GM21390 (cell line): ENCODE data around the gene PTPRQ.
A peak's percentile ranks its signal among the peaks of the same experiment; 100 is the strongest.

ENCODE experiments used
- ATAC-seq: cut with Tn5 transposase; IDR thresholded peaks from one replicate; pipeline ENCODE4 v1.9.1; 2021; ENCODE audit not compliant: unreplicated experiment

Gene PTPRQ

DNA sequence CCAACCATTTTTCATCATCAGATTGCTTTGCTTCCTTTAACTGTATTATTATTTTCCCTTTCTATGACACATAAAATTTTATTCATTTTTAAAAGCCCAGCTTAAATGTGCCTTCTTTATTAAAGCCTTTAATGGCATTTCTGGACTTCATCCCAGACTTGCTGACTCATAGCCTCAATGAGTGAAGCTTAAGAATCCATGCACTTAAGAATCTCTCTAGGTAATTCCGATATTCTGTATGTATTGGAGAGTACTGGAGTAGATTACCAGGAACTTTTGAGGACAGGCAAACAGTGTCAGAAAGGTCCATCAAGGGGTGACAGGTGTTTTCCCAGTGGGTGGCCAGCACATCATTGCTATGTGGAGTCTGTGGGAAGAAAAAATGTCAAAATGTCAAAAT lies 107.9 kb downstream of the PTPRQ start:
- ATAC-seq = no peak

DNA sequence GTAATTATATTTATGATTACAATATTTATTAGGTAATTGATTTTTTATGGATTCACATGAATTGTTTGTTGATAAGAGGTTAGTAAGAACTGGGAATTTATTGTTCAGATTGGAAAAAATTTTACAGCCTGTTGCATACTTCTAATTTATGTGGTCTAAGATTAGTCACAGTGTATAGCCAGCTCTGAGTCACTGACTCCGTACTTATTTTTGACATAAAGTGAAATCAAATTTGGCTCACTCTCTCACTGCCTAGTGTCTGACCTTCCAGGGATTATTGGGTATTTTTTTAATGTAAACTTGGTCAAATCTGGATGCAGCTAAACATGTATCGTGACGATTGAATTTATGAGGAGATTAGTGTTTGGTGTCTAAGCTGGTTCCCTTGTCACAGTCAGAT lies 109.3 kb downstream of the PTPRQ start:
- no peak for ATAC-seq

- no peak for ATAC-seq
These were observed 112.5 kb downstream of the PTPRQ start for GRCh38 chr12:80556566-80556965.

GRCh38 chr12:80559766-80560165 lies 115.7 kb downstream of the PTPRQ start:
- no peak for ATAC-seq

DNA sequence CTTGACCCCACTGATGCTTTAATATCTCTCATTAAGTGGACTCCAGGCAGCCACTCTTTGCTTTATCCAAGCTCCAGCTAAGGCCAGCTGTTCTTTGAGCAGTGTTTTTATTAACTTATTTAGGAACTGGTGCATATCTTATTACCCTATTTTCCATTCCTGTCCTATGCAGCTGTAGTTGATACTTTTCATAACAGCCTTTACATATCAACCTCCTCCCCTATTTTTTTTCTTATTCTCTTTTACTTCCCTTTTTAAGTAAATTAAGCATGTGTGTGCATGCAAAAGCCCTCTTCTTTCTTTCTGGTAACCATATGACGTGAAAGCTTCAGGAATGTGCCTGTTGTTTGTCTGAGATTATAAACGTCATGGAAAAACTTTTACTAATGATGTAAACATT lies 121.2 kb downstream of the PTPRQ start:
- no peak for ATAC-seq

DNA sequence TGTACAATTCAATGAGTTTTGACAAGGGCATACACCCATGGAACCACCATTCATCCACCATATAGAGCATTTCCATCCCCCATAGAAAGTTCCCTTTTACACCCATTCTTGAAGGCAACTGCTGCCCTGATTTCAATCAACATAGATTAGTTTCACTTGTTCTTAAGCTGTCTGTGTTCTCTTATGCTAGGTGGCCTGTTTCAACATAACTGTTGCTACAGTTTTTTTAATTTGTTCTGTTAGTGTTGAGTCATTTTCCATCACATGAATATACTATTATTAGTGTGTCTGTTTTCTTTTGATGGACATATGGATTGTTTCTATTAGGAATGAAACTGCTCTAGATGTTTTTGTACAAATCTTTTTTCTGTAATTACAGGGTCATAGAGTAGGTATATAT lies 123.4 kb downstream of the PTPRQ start:
- ATAC-seq = no peak

- no peak for ATAC-seq
These were observed 132.8 kb downstream of the PTPRQ start for GRCh38 chr12:80576641-80577418.

- ATAC-seq = no peak
These were observed 136.2 kb downstream of the PTPRQ start for GRCh38 chr12:80580254-80580653.

DNA sequence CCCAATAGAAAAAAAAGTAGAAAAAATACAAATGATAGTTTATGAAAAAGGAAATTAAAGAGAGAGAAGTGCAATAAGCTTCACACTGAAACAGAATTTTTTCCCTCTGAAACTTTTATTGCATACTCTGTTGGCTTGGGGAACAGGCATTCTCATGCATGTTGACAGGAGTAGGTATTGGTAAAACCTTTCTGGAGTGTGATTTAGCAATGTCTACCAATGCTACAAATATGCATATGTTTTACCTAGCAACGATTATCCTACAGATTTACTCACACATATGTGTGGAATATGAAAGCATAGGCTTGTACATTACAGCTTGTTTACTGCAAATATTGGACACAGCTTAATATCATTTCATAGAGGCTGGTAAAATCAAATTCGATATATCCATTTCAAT lies 137.7 kb downstream of the PTPRQ start:
- ATAC-seq = no peak

DNA sequence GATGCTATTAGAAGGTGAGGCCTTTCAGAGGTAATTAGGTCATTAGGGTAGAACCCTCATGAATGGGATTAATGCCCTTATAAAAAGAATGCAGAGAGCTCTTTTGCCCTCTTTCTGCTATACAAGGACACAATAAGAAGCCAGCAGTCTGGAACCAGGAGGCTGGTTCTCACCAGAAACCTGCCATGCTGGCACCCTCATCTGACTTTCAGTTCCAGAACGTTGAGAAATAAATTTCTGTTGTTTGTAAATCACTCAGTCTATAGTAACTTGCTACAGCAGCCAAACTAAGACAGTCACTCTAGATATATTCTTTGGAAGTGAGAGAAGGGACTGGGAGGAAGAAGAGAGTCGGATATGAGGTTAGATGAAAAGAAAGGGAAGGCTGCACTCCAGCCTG lies 138.4 kb downstream of the PTPRQ start:
- peak; percentile 41 for ATAC-seq

DNA sequence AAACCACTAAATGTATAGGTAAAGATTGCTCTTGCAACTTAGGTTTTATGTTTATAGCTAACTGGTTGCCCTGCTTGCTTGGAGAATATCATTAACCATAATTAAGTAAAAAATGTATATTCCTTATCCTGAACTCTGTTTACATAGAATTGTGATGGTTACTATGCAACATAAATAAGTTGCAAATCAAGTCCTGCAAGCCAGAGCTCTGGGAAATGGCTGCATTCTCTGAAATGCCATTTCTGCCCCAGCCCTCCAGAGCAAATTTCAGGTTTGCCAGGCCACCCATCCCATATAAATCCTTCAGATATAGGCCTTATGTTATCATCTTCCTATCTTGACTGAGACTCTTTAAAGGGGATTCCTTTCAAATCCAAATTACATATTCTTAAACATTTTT lies 145.0 kb downstream of the PTPRQ start:
- no peak for ATAC-seq

DNA sequence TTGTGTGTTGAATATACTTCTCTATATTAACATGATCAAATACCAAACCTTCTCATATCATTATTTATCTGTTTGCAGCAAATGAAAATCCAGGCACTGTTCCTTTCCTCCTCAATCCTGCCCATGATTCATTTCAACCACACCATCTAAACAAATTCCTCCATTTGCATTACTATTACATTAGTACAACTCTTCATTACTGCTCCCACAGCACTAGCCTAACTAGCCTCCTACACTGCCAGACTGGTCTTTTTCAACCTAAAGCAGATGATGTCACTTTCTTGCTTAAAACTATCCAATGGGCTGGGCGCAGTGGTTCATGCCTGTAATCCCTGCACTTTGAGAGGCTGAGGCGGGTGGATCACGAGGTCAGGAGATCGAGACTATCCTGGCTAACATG lies 146.1 kb downstream of the PTPRQ start:
- ATAC-seq = no peak

DNA sequence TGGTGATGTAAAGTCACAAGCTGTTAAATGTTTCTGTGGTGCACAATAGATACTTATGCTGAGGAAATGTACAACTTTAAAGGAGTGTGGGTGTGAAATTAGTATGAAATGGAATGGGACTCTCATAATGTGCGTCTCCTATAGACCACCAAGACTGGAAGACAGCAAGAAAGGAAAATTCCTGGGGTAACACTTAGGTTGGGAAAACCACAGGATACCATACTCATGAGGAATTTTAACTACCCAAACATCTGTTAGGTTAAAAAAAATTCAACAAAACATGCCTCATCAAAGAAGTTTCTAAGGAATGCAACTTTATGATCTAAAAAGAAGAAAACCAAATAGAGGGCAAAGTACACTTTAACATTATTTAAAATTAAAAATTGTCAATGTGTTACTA lies 149.7 kb downstream of the PTPRQ start:
- ATAC-seq = no peak

GRCh38 chr12:80596509-80596908 lies 152.5 kb downstream of the PTPRQ start:
- ATAC-seq = no peak

GRCh38 chr12:80598004-80598606 lies 154.1 kb downstream of the PTPRQ start:
- ATAC-seq = no peak

- no peak for ATAC-seq
These were observed 158.4 kb downstream of the PTPRQ start for GRCh38 chr12:80602455-80602854.

GRCh38 chr12:80607361-80608135 lies 163.5 kb downstream of the PTPRQ start:
- no peak for ATAC-seq

- ATAC-seq = no peak
These were observed 173.7 kb downstream of the PTPRQ start for GRCh38 chr12:80617733-80618132.

GRCh38 chr12:80620281-80620680 lies 176.2 kb downstream of the PTPRQ start:
- ATAC-seq = no peak

DNA sequence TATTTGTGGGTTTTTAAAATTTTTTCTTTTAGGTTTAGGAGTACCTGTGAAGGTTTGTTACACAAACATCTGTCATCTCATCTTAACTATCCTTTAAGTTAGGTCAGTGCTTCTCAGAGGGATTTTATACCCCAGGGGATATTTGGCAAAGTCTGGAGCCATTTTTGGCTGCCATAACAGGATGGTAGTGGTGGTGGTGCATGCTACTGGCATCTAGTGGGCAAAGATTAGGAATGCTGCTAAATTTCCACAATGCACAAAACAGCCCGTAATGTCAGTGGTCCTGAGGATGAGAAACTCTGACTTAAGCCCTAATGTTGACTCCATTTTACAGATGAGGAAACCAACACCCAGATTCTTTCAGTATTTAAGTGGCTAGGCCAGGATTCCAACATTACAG lies 178.2 kb downstream of the PTPRQ start:
- no peak for ATAC-seq

- ATAC-seq = no peak
These were observed 181.0 kb downstream of the PTPRQ start for GRCh38 chr12:80625051-80625450.

- ATAC-seq = no peak
These were observed 181.9 kb downstream of the PTPRQ start for GRCh38 chr12:80625901-80626300.
